ENCODE measurements around the gene RGS12.
A peak's percentile ranks its signal among the peaks of the same experiment; 100 is the strongest.

RGS12 gene

GRCh38 chr4:3256230-3257102 is 36.4 kb upstream of the RGS12 start:
- TF ChIP-seq CTCF (IDR thresholded peaks at IDR 0.05; ENCODE audit: extremely low read depth, missing control alignments), result no peak
- DNase-seq (ENCODE audit: low spot score), result no peak

- DNase-seq (ENCODE audit: low spot score), result no peak
- no peak for TF ChIP-seq CTCF (IDR thresholded peaks at IDR 0.05; ENCODE audit: extremely low read depth, missing control alignments)
These were observed 35.7 kb upstream of the RGS12 start for GRCh38 chr4:3257103-3257555.

GRCh38 chr4:3257556-3258482 is 35.0 kb upstream of the RGS12 start:
- DNase-seq (ENCODE audit: low spot score), result peak; percentile 68
- no peak for TF ChIP-seq CTCF (IDR thresholded peaks at IDR 0.05; ENCODE audit: extremely low read depth, missing control alignments)

- no peak for TF ChIP-seq CTCF (IDR thresholded peaks at IDR 0.05; ENCODE audit: extremely low read depth, missing control alignments)
- no peak for DNase-seq (ENCODE audit: low spot score)
These were observed 31.2 kb upstream of the RGS12 start for GRCh38 chr4:3261411-3262207.

GRCh38 chr4:3262208-3263052 is 30.4 kb upstream of the RGS12 start:
- TF ChIP-seq CTCF (IDR thresholded peaks at IDR 0.05; ENCODE audit: extremely low read depth, missing control alignments), result no peak
- DNase-seq (ENCODE audit: low spot score), result no peak

GRCh38 chr4:3263053-3263875 is 29.6 kb upstream of the RGS12 start:
- no peak for TF ChIP-seq CTCF (IDR thresholded peaks at IDR 0.05; ENCODE audit: extremely low read depth, missing control alignments)
- no peak for DNase-seq (ENCODE audit: low spot score)
